GM21360 (cell line): Measurements from ENCODE around the gene ZNF263.

Experiments
- ATAC-seq: cut with Tn5 transposase; IDR thresholded peaks from one replicate; pipeline ENCODE4 v1.9.1; 2021; ENCODE audit warnings: mild to moderate bottlenecking, moderate library complexity; ENCODE audit not compliant: unreplicated experiment

The ZNF263 gene

GRCh38 chr16:3317315-3317999 is 34.2 kb downstream of the ZNF263 start:
- ATAC-seq = no peak

- no peak for ATAC-seq
These were observed 38.5 kb downstream of the ZNF263 start for GRCh38 chr16:3321816-3322215.

GRCh38 chr16:3327514-3327913 is 44.2 kb downstream of the ZNF263 start:
- no peak for ATAC-seq

- ATAC-seq = no peak
These were observed 44.8 kb downstream of the ZNF263 start for GRCh38 chr16:3328104-3328503.

GRCh38 chr16:3328643-3329042 is 45.4 kb downstream of the ZNF263 start:
- ATAC-seq = no peak
